HepG2 (cell line): Measurements from ENCODE around the gene SEPHS2. TPM values are rescaled to one million over a fixed set of nuclear protein-coding genes. Genes with fewer than 3 reads are reported as not detected.

ENCODE experiments used
- AHR ChIP-seq: IDR thresholded peaks from 2 replicates; pipeline ENCODE4 v1.6.1; 2018; ENCODE audit warnings: missing genetic modification reagents, missing compliant biosample characterization
- CC2D1A ChIP-seq: sonication (generic); formaldehyde crosslinking; IDR thresholded peaks from 2 replicates; pipeline ENCODE4 v1.8.1; 2023; ENCODE audit warnings: mild to moderate bottlenecking, missing genetic modification reagents
- GPBP1L1 ChIP-seq: sonication (generic); formaldehyde crosslinking; IDR thresholded peaks from 2 replicates; pipeline ENCODE4 v1.5.0; 2020; ENCODE audit warnings: mild to moderate bottlenecking, missing genetic modification reagents
- GTF3A ChIP-seq: sonication (generic); formaldehyde crosslinking; conservative IDR thresholded peaks from 2 replicates; pipeline ENCODE4 v1.4.0; 2020; ENCODE audit warnings: mild to moderate bottlenecking, missing genetic modification reagents
- HES4 ChIP-seq: sonication (generic); formaldehyde crosslinking; IDR thresholded peaks from 2 replicates; pipeline ENCODE4 v1.9.0; 2021; ENCODE audit warnings: mild to moderate bottlenecking, missing genetic modification reagents, borderline replicate concordance
- HMG20A ChIP-seq: IDR thresholded peaks from 2 replicates; pipeline ENCODE4 v1.6.1; 2016; ENCODE audit warnings: borderline replicate concordance
- HNRNPL ChIP-seq: fragments of 200-400 bp; formaldehyde crosslinking; IDR thresholded peaks from 2 replicates; pipeline ENCODE4 v1.6.1; 2017; ENCODE audit warnings: mild to moderate bottlenecking, low read depth, low read length
- KMT2A ChIP-seq: sonication (generic); formaldehyde crosslinking; IDR thresholded peaks from 2 replicates; pipeline ENCODE4 v1.4.0; 2020; ENCODE audit warnings: missing genetic modification reagents
- MAF1 ChIP-seq: sonication (generic); formaldehyde crosslinking; IDR thresholded peaks from 2 replicates; pipeline ENCODE4 v1.5.0; 2020; ENCODE audit warnings: missing genetic modification reagents, borderline replicate concordance
- NFE2 ChIP-seq: sonication (generic); formaldehyde crosslinking; IDR thresholded peaks from 2 replicates; pipeline ENCODE4 v1.4.0; 2020; ENCODE audit warnings: missing genetic modification reagents
- PHB2 ChIP-seq: fragments of 450-650 bp; IDR thresholded peaks from 2 replicates; pipeline ENCODE4 v1.6.1; 2018; ENCODE audit not compliant: partially characterized antibody
- PHF8 ChIP-seq: sonication (generic); formaldehyde crosslinking; IDR thresholded peaks from 2 replicates; pipeline ENCODE4 v1.5.0; 2020; ENCODE audit warnings: missing genetic modification reagents
- POLR2A ChIP-seq, 2 experiments: IDR thresholded peaks; 2 replicates each; pipeline ENCODE4 v1.6.1; 2011; ENCODE audit warnings: low read depth in 2 of 2, low read length in 2 of 2, mild to moderate bottlenecking in 1 of 2, moderate library complexity in 1 of 2; ENCODE audit not compliant: insufficient read depth in 1 of 2
- PTBP1 ChIP-seq: fragments of 200-400 bp; formaldehyde crosslinking; IDR thresholded peaks from 2 replicates; pipeline ENCODE4 v1.6.1; 2018; ENCODE audit warnings: low read length, low read depth; ENCODE audit not compliant: poor library complexity, severe bottlenecking
- SALL1 ChIP-seq: sonication (generic); formaldehyde crosslinking; IDR thresholded peaks from 2 replicates; pipeline ENCODE4 v1.8.0; 2022; ENCODE audit warnings: mild to moderate bottlenecking, missing genetic modification reagents
- SNAI1 ChIP-seq: sonication (generic); formaldehyde crosslinking; IDR thresholded peaks from 2 replicates; pipeline ENCODE4 v1.5.0; 2020; ENCODE audit warnings: mild to moderate bottlenecking, missing genetic modification reagents, borderline replicate concordance
- SOX5 ChIP-seq: IDR thresholded peaks from 2 replicates; pipeline ENCODE4 v1.6.1; 2016; ENCODE audit warnings: borderline replicate concordance
- ZNF207 ChIP-seq: fragments of 450-650 bp; IDR thresholded peaks from 2 replicates; pipeline ENCODE4 v1.6.1; 2016; ENCODE audit warnings: antibody characterized with exemption, borderline replicate concordance
- ZNF292 ChIP-seq: sonication (generic); formaldehyde crosslinking; IDR thresholded peaks from 2 replicates; pipeline ENCODE4 v1.8.1; 2022; ENCODE audit warnings: mild to moderate bottlenecking, low read depth, missing genetic modification reagents, borderline replicate concordance
- ZNF333 ChIP-seq: sonication (generic); formaldehyde crosslinking; IDR thresholded peaks from 2 replicates; pipeline ENCODE4 v1.4.0; 2020; ENCODE audit warnings: mild to moderate bottlenecking, missing genetic modification reagents, borderline replicate concordance
- ZNF788 ChIP-seq: sonication (generic); formaldehyde crosslinking; IDR thresholded peaks from 2 replicates; pipeline ENCODE4 v1.5.0; 2020; ENCODE audit warnings: mild to moderate bottlenecking, missing genetic modification reagents, borderline replicate concordance
- ZNF83 ChIP-seq: sonication (generic); formaldehyde crosslinking; IDR thresholded peaks from 2 replicates; pipeline ENCODE4 v1.4.0; 2020; ENCODE audit warnings: missing genetic modification reagents, mild to moderate bottlenecking, borderline replicate concordance
- ZSCAN12 ChIP-seq: sonication (generic); formaldehyde crosslinking; IDR thresholded peaks from 2 replicates; pipeline ENCODE4 v1.9.0; 2021; ENCODE audit warnings: mild to moderate bottlenecking, missing genetic modification reagents
- polyA plus RNA-seq, 8 experiments: library from polyadenylated mRNA; depleted of rRNA in 3 of 8; stranded (reverse) in 7 of 8; unstranded in 1 of 8; fragments of >200 nt; fragmentation: Illumina TruSeq in 4 of 8; extraction: Trizol in 4 of 8; gene quantifications; 2 replicates each; pipeline versions ENCODE4 v1.2.1 to v1.2.3, GENCODE V29; 2011 to 2016; ENCODE audit warnings: low read depth in 4 of 8, missing spikeins in 1 of 8, mixed read lengths in 1 of 8; ENCODE audit not compliant: insufficient read depth in 1 of 8
- total RNA-seq, 5 experiments: library from RNA; depleted of rRNA; stranded (reverse); fragments of >200 nt; fragmentation: Illumina TruSeq; extraction: Trizol; gene quantifications; 2 replicates each; pipeline ENCODE4 v1.2.3, GENCODE V29; 2016; ENCODE audit warnings: low read depth in 1 of 5
- TF ChIP-seq, protein P1 (sequence below): IDR thresholded peaks from 2 replicates; pipeline ENCODE4 v1.6.1; 2018; ENCODE audit warnings: missing genetic modification reagents
- TF ChIP-seq, protein P2 (sequence below): sonication (generic); formaldehyde crosslinking; IDR thresholded peaks from 2 replicates; pipeline ENCODE4 v1.5.0; 2020; ENCODE audit warnings: mild to moderate bottlenecking, missing genetic modification reagents, borderline replicate concordance

SEPHS2 gene
- total and polyA plus RNA-seq, 2 of the 13 experiments (the other 11 are each of a cell fraction or from before 2014, with no cell fraction given), result 20.7 to 127 TPM

DNA sequence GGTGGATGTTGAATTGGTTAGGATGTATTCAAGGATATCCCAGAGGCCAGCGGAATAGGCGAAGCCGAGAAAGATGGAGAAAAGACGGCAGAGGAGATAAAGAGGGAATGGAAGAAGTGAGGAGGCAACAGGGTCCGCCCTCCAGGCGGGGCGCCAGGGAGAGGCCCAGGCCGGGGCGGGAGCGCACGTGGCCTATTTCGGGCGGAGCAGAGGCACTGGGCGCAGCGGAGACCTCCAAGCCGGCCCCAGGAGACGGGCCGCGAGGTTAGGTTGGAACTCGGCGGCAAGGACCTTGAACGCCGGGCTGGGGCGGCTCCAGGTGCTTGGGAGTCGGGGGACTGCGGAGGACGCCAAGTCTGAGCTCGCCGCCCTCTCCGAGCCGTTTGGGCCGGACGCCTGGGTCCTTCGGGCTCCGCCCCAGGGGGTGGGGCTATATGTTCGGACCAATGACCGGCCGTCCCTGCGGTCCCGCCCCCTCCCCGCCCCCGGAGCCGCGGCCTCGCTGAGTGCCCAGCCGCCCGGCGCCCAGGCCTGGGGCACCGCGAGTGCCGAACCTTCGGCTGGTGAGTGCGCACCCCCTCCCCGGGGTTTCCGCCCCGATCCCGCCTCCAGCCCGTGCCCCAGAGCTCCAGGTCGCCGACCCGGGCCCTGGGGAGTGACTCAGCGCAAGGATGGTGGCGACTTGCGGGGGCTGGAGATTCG lies 38.4 kb downstream of the SEPHS2 start, which contains the start of gene ZNF771 (continued):
- TF ChIP-seq NFE2 (peak; percentile 65; the same call in 1 of the 2 replicates), ZNF333 (CRISPR knock-in tag) (peak; percentile 91), ZNF292 (peak; percentile 44; the same call in 1 of the 2 replicates), GTF3A (CRISPR knock-in tag) (no peak), PHB2 (no peak), SALL1 (CRISPR knock-in tag) (peak; percentile 82; the same call in 1 of the 2 replicates), SOX5 (CRISPR knock-in tag) (peak; percentile 47; the same call in 1 of the 2 replicates), POLR2A (IDR thresholded peaks at IDR 0.05; ENCODE audit: insufficient read depth in 1 of 2, low read depth in 2 of 2, low read length in 2 of 2) (peak; percentile 91 to 92), PHF8 (peak; percentile 96), ZNF788 (CRISPR knock-in tag) (peak; percentile 94), SNAI1 (CRISPR knock-in tag) (peak; percentile 94), AHR (CRISPR knock-in tag) (peak; percentile 79; the same call in 1 of the 2 replicates), HES4 (no peak; the same call in 1 of the 2 replicates), CC2D1A (CRISPR knock-in tag) (no peak), KMT2A (CRISPR knock-in tag) (0 out of 2 replicates have a peak, but pooled peaks have one; percentile 43), HMG20A (CRISPR knock-in tag) (no peak; the same call in 1 of the 2 replicates), MAF1 (CRISPR knock-in tag) (no peak), ZNF207 (no peak), ZSCAN12 (peak; percentile 68; the same call in 1 of the 2 replicates), HNRNPL (0 out of 2 replicates have a peak, but pooled peaks have one; percentile 48), PTBP1 (no peak), GPBP1L1 (CRISPR knock-in tag) (no peak), ZNF83 (CRISPR knock-in tag) (peak; percentile 49)
- TF ChIP-seq, protein P1, sequence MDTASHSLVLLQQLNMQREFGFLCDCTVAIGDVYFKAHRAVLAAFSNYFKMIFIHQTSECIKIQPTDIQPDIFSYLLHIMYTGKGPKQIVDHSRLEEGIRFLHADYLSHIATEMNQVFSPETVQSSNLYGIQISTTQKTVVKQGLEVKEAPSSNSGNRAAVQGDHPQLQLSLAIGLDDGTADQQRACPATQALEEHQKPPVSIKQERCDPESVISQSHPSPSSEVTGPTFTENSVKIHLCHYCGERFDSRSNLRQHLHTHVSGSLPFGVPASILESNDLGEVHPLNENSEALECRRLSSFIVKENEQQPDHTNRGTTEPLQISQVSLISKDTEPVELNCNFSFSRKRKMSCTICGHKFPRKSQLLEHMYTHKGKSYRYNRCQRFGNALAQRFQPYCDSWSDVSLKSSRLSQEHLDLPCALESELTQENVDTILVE (CRISPR knock-in tag), result no peak
- TF ChIP-seq, protein P2, sequence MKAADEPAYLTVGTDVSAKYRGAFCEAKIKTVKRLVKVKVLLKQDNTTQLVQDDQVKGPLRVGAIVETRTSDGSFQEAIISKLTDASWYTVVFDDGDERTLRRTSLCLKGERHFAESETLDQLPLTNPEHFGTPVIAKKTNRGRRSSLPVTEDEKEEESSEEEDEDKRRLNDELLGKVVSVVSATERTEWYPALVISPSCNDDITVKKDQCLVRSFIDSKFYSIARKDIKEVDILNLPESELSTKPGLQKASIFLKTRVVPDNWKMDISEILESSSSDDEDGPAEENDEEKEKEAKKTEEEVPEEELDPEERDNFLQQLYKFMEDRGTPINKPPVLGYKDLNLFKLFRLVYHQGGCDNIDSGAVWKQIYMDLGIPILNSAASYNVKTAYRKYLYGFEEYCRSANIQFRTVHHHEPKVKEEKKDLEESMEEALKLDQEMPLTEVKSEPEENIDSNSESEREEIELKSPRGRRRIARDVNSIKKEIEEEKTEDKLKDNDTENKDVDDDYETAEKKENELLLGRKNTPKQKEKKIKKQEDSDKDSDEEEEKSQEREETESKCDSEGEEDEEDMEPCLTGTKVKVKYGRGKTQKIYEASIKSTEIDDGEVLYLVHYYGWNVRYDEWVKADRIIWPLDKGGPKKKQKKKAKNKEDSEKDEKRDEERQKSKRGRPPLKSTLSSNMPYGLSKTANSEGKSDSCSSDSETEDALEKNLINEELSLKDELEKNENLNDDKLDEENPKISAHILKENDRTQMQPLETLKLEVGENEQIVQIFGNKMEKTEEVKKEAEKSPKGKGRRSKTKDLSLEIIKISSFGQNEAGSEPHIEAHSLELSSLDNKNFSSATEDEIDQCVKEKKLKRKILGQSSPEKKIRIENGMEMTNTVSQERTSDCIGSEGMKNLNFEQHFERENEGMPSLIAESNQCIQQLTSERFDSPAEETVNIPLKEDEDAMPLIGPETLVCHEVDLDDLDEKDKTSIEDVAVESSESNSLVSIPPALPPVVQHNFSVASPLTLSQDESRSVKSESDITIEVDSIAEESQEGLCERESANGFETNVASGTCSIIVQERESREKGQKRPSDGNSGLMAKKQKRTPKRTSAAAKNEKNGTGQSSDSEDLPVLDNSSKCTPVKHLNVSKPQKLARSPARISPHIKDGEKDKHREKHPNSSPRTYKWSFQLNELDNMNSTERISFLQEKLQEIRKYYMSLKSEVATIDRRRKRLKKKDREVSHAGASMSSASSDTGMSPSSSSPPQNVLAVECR (CRISPR knock-in tag), result peak; percentile 99
